SK-N-MC (cell line): Measurements from ENCODE around the gene PRMT5.

Experiments
- EZH2 ChIP-seq: fragments of 200-600 bp; sonication (generic); IDR thresholded peaks from one replicate; pipeline ENCODE4 v1.6.1; 2017; ENCODE audit warnings: antibody characterized with exemption
- POLR2AphosphoS5 ChIP-seq: IDR thresholded peaks from 2 replicates; pipeline ENCODE4 v1.6.1; 2012; ENCODE audit warnings: mild to moderate bottlenecking, low read depth, low read length, borderline replicate concordance

GRCh38 chr14:22884076-22884737 is 45.0 kb downstream of the PRMT5 start:
- TF ChIP-seq EZH2 (no peak), POLR2AphosphoS5 (no peak)
